Effector memory CD8-positive, alpha-beta T cell (primary cell): ENCODE data around the gene GTPBP2.

ENCODE experiments used
- ATAC-seq: fragments of 150-1000 bp; cut with Tn5 transposase; replicated peaks from 2 replicates; pipeline ENCODE4 v1.10.0; 2021; ENCODE audit warnings: mild to moderate bottlenecking, moderate library complexity
- DNase-seq, 3 experiments: peaks; one replicate each; pipeline ENCODE4 v3.0.0; 2021
- H3K27ac Mint-ChIP-seq, 2 donors: one replicate each; pipeline ENCODE4 v1.8.0; 2022; ENCODE audit warnings: mild to moderate bottlenecking in 2 of 2, mixed read lengths in 2 of 2, moderate library complexity in 2 of 2
- H3K27me3 Mint-ChIP-seq, 2 donors: one replicate each; pipeline ENCODE4 v1.8.0; 2022; ENCODE audit warnings: mixed read lengths in 2 of 2
- H3K36me3 Mint-ChIP-seq: one replicate; pipeline ENCODE4 v1.8.0; 2022; ENCODE audit warnings: mild to moderate bottlenecking, moderate library complexity, mixed read lengths; ENCODE audit not compliant: insufficient read depth
- H3K4me1 Mint-ChIP-seq, 2 donors: one replicate each; pipeline ENCODE4 v1.8.0; 2022; ENCODE audit warnings: low read depth in 2 of 2, mixed read lengths in 2 of 2
- H3K4me3 Mint-ChIP-seq, 2 donors: one replicate each; pipeline ENCODE4 v1.8.0; 2022; ENCODE audit warnings: mild to moderate bottlenecking in 2 of 2, mixed read lengths in 2 of 2, moderate library complexity in 2 of 2
- H3K9me3 Mint-ChIP-seq, 2 donors: one replicate each; pipeline ENCODE4 v1.8.0; 2022; ENCODE audit warnings: mixed read lengths in 2 of 2

Gene GTPBP2

GRCh38 chr6:43623880-43624785 lies 4.9 kb downstream of the GTPBP2 start:
- ATAC-seq (no peak), DNase-seq (no peak)
- Mint-ChIP-seq H3K4me3 (no peak overlapping the region), H3K9me3 (no peaks in the 10 kb centered on the region), H3K36me3 (peaks cover 20% of the 10 kb centered on the region), H3K27ac (peak overlapping the region in 1 of 2 donors; percentile 75), H3K27me3 (no peaks in the 10 kb centered on the region), H3K4me1 (peaks cover 16 to 28% of the 10 kb centered on the region in 2 donors)

- Mint-ChIP-seq H3K36me3 (peaks cover 28% of the 10 kb centered on the region), H3K27me3 (no peaks in the 10 kb centered on the region), H3K27ac (no peak overlapping the region), H3K4me3 (no peak overlapping the region), H3K4me1 (peaks cover 10 to 18% of the 10 kb centered on the region in 2 donors), H3K9me3 (no peaks in the 10 kb centered on the region)
- ATAC-seq = no peak
- DNase-seq = no peak
Observed at GRCh38 chr6:43622541-43622940, 6.5 kb downstream of the GTPBP2 start.

- DNase-seq (no peak), ATAC-seq (no peak)
- Mint-ChIP-seq H3K36me3 (peaks cover 24% of the 10 kb centered on the region), H3K9me3 (no peaks in the 10 kb centered on the region), H3K4me1 (peaks cover 4 to 10% of the 10 kb centered on the region in 2 donors), H3K27me3 (no peaks in the 10 kb centered on the region), H3K4me3 (no peak overlapping the region), H3K27ac (no peak overlapping the region)
Observed at GRCh38 chr6:43621836-43622180, 7.3 kb downstream of the GTPBP2 start.

- Mint-ChIP-seq H3K9me3 (no peaks in the 10 kb centered on the region), H3K27me3 (no peaks in the 10 kb centered on the region), H3K27ac (peak overlapping the region; percentile 28 to 65), H3K4me3 (no peak overlapping the region), H3K36me3 (peaks cover 24% of the 10 kb centered on the region), H3K4me1 (peaks cover 0 to 5% of the 10 kb centered on the region in 2 donors)
- DNase-seq (no peak), ATAC-seq (no peak)
Observed at GRCh38 chr6:43621078-43621835, 7.8 kb downstream of the GTPBP2 start.

- H3K4me1 Mint-ChIP-seq = no peaks in the 10 kb centered on the region
- H3K36me3 Mint-ChIP-seq = peaks cover 30% of the 10 kb centered on the region
- no peaks in the 10 kb centered on the region for H3K27me3 Mint-ChIP-seq
- no peaks in the 10 kb centered on the region for H3K9me3 Mint-ChIP-seq
- peak overlapping the region; percentile 17 to 72 for H3K27ac Mint-ChIP-seq
- DNase-seq (no peak), ATAC-seq (no peak)
- H3K4me3 Mint-ChIP-seq = no peak overlapping the region
Observed at GRCh38 chr6:43616725-43617472, 12.2 kb downstream of the GTPBP2 start.

- H3K4me3 Mint-ChIP-seq = no peak overlapping the region
- peaks cover 38% of the 10 kb centered on the region for H3K36me3 Mint-ChIP-seq
- H3K27ac Mint-ChIP-seq = no peak overlapping the region
- no peaks in the 10 kb centered on the region for H3K4me1 Mint-ChIP-seq
- no peaks in the 10 kb centered on the region for H3K27me3 Mint-ChIP-seq
- DNase-seq = no peak
- no peak for ATAC-seq
- H3K9me3 Mint-ChIP-seq = no peaks in the 10 kb centered on the region
Observed at GRCh38 chr6:43614396-43614730, 14.7 kb downstream of the GTPBP2 start.

GRCh38 chr6:43613721-43614395 lies 15.2 kb downstream of the GTPBP2 start:
- ATAC-seq (no peak), DNase-seq (no peak)
- no peaks in the 10 kb centered on the region for H3K27me3 Mint-ChIP-seq
- no peak overlapping the region for H3K4me3 Mint-ChIP-seq
- H3K27ac Mint-ChIP-seq = peak overlapping the region in 1 of 2 donors; percentile 6
- no peaks in the 10 kb centered on the region for H3K4me1 Mint-ChIP-seq
- H3K9me3 Mint-ChIP-seq = no peaks in the 10 kb centered on the region
- H3K36me3 Mint-ChIP-seq = peaks cover 38% of the 10 kb centered on the region

GRCh38 chr6:43610431-43610830 lies 18.6 kb downstream of the GTPBP2 start:
- ATAC-seq (no peak), DNase-seq (no peak)
- Mint-ChIP-seq H3K27ac (no peak overlapping the region), H3K4me3 (no peak overlapping the region), H3K36me3 (peaks cover 48% of the 10 kb centered on the region), H3K4me1 (peaks cover 5% of the 10 kb centered on the region in 2 donors), H3K9me3 (no peaks in the 10 kb centered on the region), H3K27me3 (no peaks in the 10 kb centered on the region)

- DNase-seq (no peak), ATAC-seq (no peak)
- peaks cover 58% of the 10 kb centered on the region for H3K36me3 Mint-ChIP-seq
- no peak overlapping the region for H3K4me3 Mint-ChIP-seq
- H3K27ac Mint-ChIP-seq = no peak overlapping the region
- no peaks in the 10 kb centered on the region for H3K27me3 Mint-ChIP-seq
- peaks cover 5% of the 10 kb centered on the region in 2 donors for H3K4me1 Mint-ChIP-seq
- H3K9me3 Mint-ChIP-seq = no peaks in the 10 kb centered on the region
Observed at GRCh38 chr6:43609402-43609801, 19.7 kb downstream of the GTPBP2 start.

GRCh38 chr6:43608807-43609206 lies 20.3 kb downstream of the GTPBP2 start:
- Mint-ChIP-seq H3K27me3 (no peaks in the 10 kb centered on the region), H3K27ac (peak overlapping the region in 1 of 2 donors; percentile 33), H3K4me1 (peaks cover 5% of the 10 kb centered on the region in 2 donors), H3K4me3 (no peak overlapping the region), H3K9me3 (no peaks in the 10 kb centered on the region), H3K36me3 (peaks cover 61% of the 10 kb centered on the region)
- ATAC-seq (no peak), DNase-seq (no peak)

- DNase-seq (peak; percentile 44 to 56 (median 48)), ATAC-seq (peak; percentile 44)
- H3K4me3 Mint-ChIP-seq = no peak overlapping the region
- peaks cover 5% of the 10 kb centered on the region in 2 donors for H3K4me1 Mint-ChIP-seq
- H3K9me3 Mint-ChIP-seq = no peaks in the 10 kb centered on the region
- peak overlapping the region in 1 of 2 donors; percentile 33 for H3K27ac Mint-ChIP-seq
- H3K27me3 Mint-ChIP-seq = no peaks in the 10 kb centered on the region
- H3K36me3 Mint-ChIP-seq = peaks cover 61% of the 10 kb centered on the region
Observed at GRCh38 chr6:43608310-43608763, 20.7 kb downstream of the GTPBP2 start.

GRCh38 chr6:43606019-43606418 lies 23.0 kb downstream of the GTPBP2 start:
- no peak overlapping the region for H3K4me3 Mint-ChIP-seq
- H3K27ac Mint-ChIP-seq = no peak overlapping the region
- H3K4me1 Mint-ChIP-seq = peaks cover 5% of the 10 kb centered on the region in 2 donors
- no peaks in the 10 kb centered on the region for H3K27me3 Mint-ChIP-seq
- no peaks in the 10 kb centered on the region for H3K9me3 Mint-ChIP-seq
- peaks cover 61% of the 10 kb centered on the region for H3K36me3 Mint-ChIP-seq
- ATAC-seq (no peak), DNase-seq (no peak)

- DNase-seq (no peak), ATAC-seq (no peak)
- peak overlapping the region in 1 of 2 donors; percentile 23 for H3K27ac Mint-ChIP-seq
Observed at GRCh38 chr6:43604174-43604573, 24.9 kb downstream of the GTPBP2 start.

More at GRCh38 chr6:43604174-43604573, 24.9 kb downstream of the GTPBP2 start:
- Mint-ChIP-seq H3K9me3 (no peaks in the 10 kb centered on the region), H3K4me3 (no peak overlapping the region), H3K27me3 (no peaks in the 10 kb centered on the region), H3K4me1 (peaks cover 5% of the 10 kb centered on the region in 2 donors), H3K36me3 (peaks cover 55% of the 10 kb centered on the region)
